Lower lobe of right lung (tissue), 2 donors: ENCODE results near the gene C15orf39. TPM values are rescaled to one million over a fixed set of nuclear protein-coding genes. Genes with fewer than 3 reads are reported as not detected.

Source experiments
- ATAC-seq, 2 donors: fragments of 200-7000 bp; cut with Tn5 transposase; one replicate each; pipeline ENCODE4 v1.9.1; 2020 to 2022; ENCODE audit warnings: mild to moderate bottlenecking in 2 of 2, moderate library complexity in 2 of 2
- DNase-seq: peaks from one replicate; pipeline ENCODE4 v3.0.0-alpha.2; 2020
- H3K27ac ChIP-seq: fragments of 200-600 bp; one replicate; pipeline ENCODE4 v1.8.0; 2022
- H3K27me3 ChIP-seq: fragments of 200-600 bp; one replicate; pipeline ENCODE4 v1.8.0; 2022; ENCODE audit warnings: low read depth
- H3K36me3 ChIP-seq: fragments of 200-600 bp; one replicate; pipeline ENCODE4 v1.8.0; 2022; ENCODE audit warnings: mild to moderate bottlenecking
- H3K4me1 ChIP-seq: fragments of 200-600 bp; one replicate; pipeline ENCODE4 v1.8.0; 2022
- H3K4me3 ChIP-seq: fragments of 200-600 bp; one replicate; pipeline ENCODE4 v1.8.0; 2022; ENCODE audit warnings: mild to moderate bottlenecking
- H3K9me3 ChIP-seq: fragments of 200-600 bp; one replicate; pipeline ENCODE4 v1.8.0; 2022
- CTCF ChIP-seq: fragments of 200-600 bp; IDR thresholded peaks from one replicate; pipeline ENCODE4 v1.8.0; 2022; ENCODE audit warnings: antibody characterized with exemption, mild to moderate bottlenecking
- intact Hi-C: fragments of 100-400 bp; cut with DNase I; formaldehyde crosslinking; loops from one replicate; pipeline ENCODE4 v1.11.0; 2022
- total RNA-seq: library from RNA; stranded (reverse); fragmentation: NEBNext Ultra II Directional; extraction: Animal tissue kit (Norgen Biotek cat#: 25700); gene quantifications from one replicate; pipeline ENCODE4 v1.2.1, GENCODE V29; 2021
- donor health status: DM: no; HTN: yes; CAD: no; lungs with severe emphysema.

The C15orf39 gene
- total RNA-seq, 1 donor from 2014 or later: 36.3 TPM

DNA sequence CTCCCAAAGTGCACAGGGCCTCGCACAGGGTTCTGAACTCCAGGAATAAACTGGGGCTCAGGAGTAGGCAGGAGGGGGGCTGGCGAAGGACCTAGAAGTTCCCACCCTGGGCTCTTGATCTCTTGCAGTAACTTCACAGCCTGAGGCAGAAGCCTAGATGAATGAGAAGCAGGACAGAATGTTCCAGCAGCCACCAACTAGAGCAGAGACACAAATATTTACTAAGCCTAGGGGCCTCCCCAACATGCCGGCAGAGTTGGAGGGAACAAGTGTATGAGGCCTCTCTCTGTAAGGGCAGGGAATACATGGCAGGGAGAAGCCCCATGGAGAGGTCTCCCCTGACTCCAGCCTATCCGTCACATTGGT lies 25.3 kb upstream of the C15orf39 start:
- ATAC-seq (peak; percentile 75 to 77), DNase-seq (peak; percentile 64)
- intact Hi-C loops: no loop called here
- Histone ChIP-seq H3K27ac (peak overlapping the region; percentile 77), H3K9me3 (no peaks in the 10 kb centered on the region), H3K27me3 (no peaks in the 10 kb centered on the region), H3K4me3 (no peak overlapping the region), H3K4me1 (peaks cover 52% of the 10 kb centered on the region), H3K36me3 (no peaks in the 10 kb centered on the region)
- no peak for TF ChIP-seq CTCF

GRCh38 chr15:75177360-75178071 lies 24.2 kb upstream of the C15orf39 start:
- TF ChIP-seq CTCF: no peak
- no peaks in the 10 kb centered on the region for H3K36me3 ChIP-seq
- no peaks in the 10 kb centered on the region for H3K9me3 ChIP-seq
- peak; percentile 7 to 27 for ATAC-seq
- DNase-seq: no peak
- no peak overlapping the region for H3K4me3 ChIP-seq
- peak overlapping the region; percentile 77 for H3K27ac ChIP-seq
- H3K27me3 ChIP-seq: no peaks in the 10 kb centered on the region
- peaks cover 52% of the 10 kb centered on the region for H3K4me1 ChIP-seq
- intact Hi-C loops: no loop called here

- Histone ChIP-seq H3K27ac (peak overlapping the region; percentile 77), H3K36me3 (no peaks in the 10 kb centered on the region), H3K4me3 (peak overlapping the region; percentile 48), H3K27me3 (no peaks in the 10 kb centered on the region), H3K4me1 (peaks cover 52% of the 10 kb centered on the region), H3K9me3 (no peaks in the 10 kb centered on the region)
- intact Hi-C loops: no loop called here
- peak; percentile 81 for DNase-seq
- no peak for TF ChIP-seq CTCF
- peak; percentile 51 to 66 for ATAC-seq
Observed at GRCh38 chr15:75178171-75178937, 23.3 kb upstream of the C15orf39 start.

GRCh38 chr15:75178938-75179745 lies 22.5 kb upstream of the C15orf39 start:
- no peak for TF ChIP-seq CTCF

GRCh38 chr15:75179746-75180140 lies 21.9 kb upstream of the C15orf39 start:
- no peak overlapping the region for H3K4me3 ChIP-seq
- no peak overlapping the region for H3K27ac ChIP-seq
- no peaks in the 10 kb centered on the region for H3K27me3 ChIP-seq
- TF ChIP-seq CTCF: no peak
- H3K4me1 ChIP-seq: peaks cover 52% of the 10 kb centered on the region
- H3K36me3 ChIP-seq: no peaks in the 10 kb centered on the region
- ATAC-seq: no peak
- H3K9me3 ChIP-seq: no peaks in the 10 kb centered on the region
- DNase-seq: no peak
- intact Hi-C loops: no loop called here

More at GRCh38 chr15:75178938-75179745, 22.5 kb upstream of the C15orf39 start:
- H3K27me3 ChIP-seq: no peaks in the 10 kb centered on the region
- peaks cover 52% of the 10 kb centered on the region for H3K4me1 ChIP-seq
- no peaks in the 10 kb centered on the region for H3K36me3 ChIP-seq
- H3K27ac ChIP-seq: peak overlapping the region; percentile 77
- no peak for DNase-seq
- H3K9me3 ChIP-seq: no peaks in the 10 kb centered on the region
- ATAC-seq: no peak
- H3K4me3 ChIP-seq: peak overlapping the region; percentile 48
- intact Hi-C loops: no loop called here
